Heart left ventricle (tissue), 16 donors: ENCODE results near the gene CSNK2A2. TPM values are rescaled to one million over a fixed set of nuclear protein-coding genes. Genes with fewer than 3 reads are reported as not detected.

ENCODE experiments used
- ATAC-seq, 4 donors: fragments of 200-7000 bp; cut with Tn5 transposase; one replicate each; pipeline ENCODE4 v1.9.1; 2020 to 2022; ENCODE audit warnings: moderate library complexity in 4 of 4, mild to moderate bottlenecking in 3 of 4, moderate number of reproducible peaks in 1 of 4
- DNase-seq, 5 donors: peaks; one replicate each; pipeline ENCODE4 v3.0.0-alpha.2; 2020
- H3K27ac ChIP-seq, 12 donors: fragments of 200-600 bp; sonication (generic) in 4 of 12; one replicate each; pipeline versions ENCODE4 v1.5.0 to v1.8.0; 2016 to 2022; ENCODE audit warnings: mild to moderate bottlenecking in 2 of 12
- H3K27me3 ChIP-seq, 9 donors: fragments of 200-600 bp; sonication (generic) in 2 of 9; one replicate each; pipeline versions ENCODE4 v1.5.1 to v1.8.0; 2016 to 2022; ENCODE audit warnings: mild to moderate bottlenecking in 3 of 9
- H3K36me3 ChIP-seq, 9 donors: fragments of 200-600 bp; sonication (generic) in 2 of 9; one replicate each; pipeline versions ENCODE4 v1.5.0 to v1.8.0; 2018 to 2022; ENCODE audit warnings: mild to moderate bottlenecking in 2 of 9
- H3K4me1 ChIP-seq, 12 donors: fragments of 200-600 bp; sonication (generic) in 4 of 12; one replicate each; pipeline versions ENCODE4 v1.5.0 to v1.8.0; 2016 to 2022; ENCODE audit warnings: mild to moderate bottlenecking in 3 of 12
- H3K4me3 ChIP-seq, 12 donors: fragments of 200-600 bp; sonication (generic) in 4 of 12; one replicate each; pipeline versions ENCODE4 v1.5.0 to v1.8.0; 2017 to 2022; ENCODE audit warnings: mild to moderate bottlenecking in 9 of 12, moderate library complexity in 4 of 12
- H3K9me3 ChIP-seq, 12 donors: fragments of 200-600 bp; sonication (generic) in 4 of 12; one replicate each; pipeline versions ENCODE4 v1.5.0 to v1.8.0; 2016 to 2022; ENCODE audit warnings: mild to moderate bottlenecking in 1 of 12
- CTCF ChIP-seq, 12 donors: fragments of 200-600 bp; sonication (generic) in 4 of 12; IDR thresholded peaks; one replicate each; pipeline versions ENCODE4 v1.5.0 to v1.8.0; 2018 to 2022; ENCODE audit warnings: antibody characterized with exemption in 12 of 12, mild to moderate bottlenecking in 5 of 12
- POLR2A ChIP-seq, 2 donors: fragments of 450-650 bp; IDR thresholded peaks; one replicate each; pipeline ENCODE4 v1.6.1; 2017; ENCODE audit warnings: antibody characterized with exemption in 2 of 2, mild to moderate bottlenecking in 2 of 2, moderate library complexity in 2 of 2
- WGBS, 4 donors: extraction: QIAGEN DNeasy Blood & Tissue Kit in 2 of 4; methylation state at CpG; one replicate each; pipeline versions ENCODE4 v1.1.5 to v1.1.7; 2013 to 2018; 5-methylcytosine and 5-hydroxymethylcytosine counted together
- intact Hi-C, 10 donors: fragments of 100-400 bp; cut with DNase I; formaldehyde crosslinking; loops; one replicate each; pipeline versions ENCODE4 v1.11.1 to v1.14.2; 2022
- long read RNA-seq, 3 donors: library from polyadenylated mRNA; unstranded; transcript quantifications; one replicate each; pipeline ENCODE4 v2.0.0, GENCODE V29; 2020 to 2021
- polyA plus RNA-seq, 2 donors: library from polyadenylated mRNA; stranded (reverse); fragments of 200-250 nt; gene quantifications; one replicate each; pipeline ENCODE4 v1.2.3, GENCODE V29; 2013
- total RNA-seq, 9 donors: library from RNA; depleted of rRNA in 2 of 9; stranded (reverse); fragments of >200 nt in 2 of 9; fragmentation: NEBNext Ultra II Directional in 3 of 9; extraction: Animal tissue kit (Norgen Biotek cat#: 25700) in 3 of 9; gene quantifications; one replicate each; pipeline versions ENCODE4 v1.1.0 to v1.2.4, GENCODE V29; 2016 to 2023
- donor health status: ischemic (EF 13 %, LVEDD 7.1; RV severe dilation, severe dysfunction).
- donor health status: healthy with polysubstance abuse.
- donor health status: DM: no; HTN: yes; CAD: no.
- donor health status: DM: no; HTN: no; CAD: no.
- donor health status: ischemic (EF 25% LVEDD 6.9; RV normal size, moderate dysfunction).
- donor health status: ischemic (EF 25% LVEDD 5.7; RV mildly dilated, moderate dysfunction).
- donor health status: healthy.
- donor health status: DM: yes; HTN: yes; CAD: no.
- donor health status: ischemic (EF 35%, LVEDD 5.7; RV mildly dilated, moderate dysfunction).
- donor health status: nonischemic (EF 11% LVEDD 7.7; RV severe dilation, severe dysfunction).
- donor health status: DM: yes; HTN: yes; CAD: no.
- donor health status: PGD.
- donor health status: ischemic (EF 29% LVEDD 5.4; RV normal size, mild dysfunction).
- donor health status: nonischemic (EF 23%, LVEDD 6.1; RV moderate dilation, normal function).

The CSNK2A2 gene
- 10 to 100 TPM; 25.6 to 48.4 (median 40.0) TPM for total RNA-seq
- 10 to 100 TPM; 20.9 to 30.3 TPM for polyA plus RNA-seq
- long read RNA-seq, donor 1, transcript CSNK2A2-201 (12 exons, 1,701 nt): major isoform, 26 of 38 reads
- long read RNA-seq, donor 1, partial matches to known transcripts: 3 of 38 reads
- long read RNA-seq, donor 1, other reads (novel, unspliced or antisense): 9 of 38 reads
- long read RNA-seq, donor 2, partial matches to known transcripts: 2 of 5 reads
- long read RNA-seq, donor 2, other reads (novel, unspliced or antisense): 2 of 5 reads
- long read RNA-seq, donor 3, transcript CSNK2A2-201 (12 exons, 1,701 nt): major isoform, 30 of 41 reads
- long read RNA-seq, donor 3, partial matches to known transcripts: 4 of 41 reads
- long read RNA-seq, donor 3, other reads (novel, unspliced or antisense): 7 of 41 reads

GRCh38 chr16:58198022-58198683 lies at the start of gene CSNK2A2:
CSNK2A2 (minus strand) TSS chr16:58198106; CDS start chr16:58197736, 370 bp downstream.
- H3K27me3 ChIP-seq: no peaks in the 10 kb centered on the region
- peak; percentile 40 to 96 (median 90) for ATAC-seq
- WGBS, 4 donors: 3 to 9% (median 6%) methylated on average over 18 to 52 of the region's 52 CpGs
- H3K4me3 ChIP-seq: peak within 1 kb of the TSS; percentile 65 to 94 (median 88)
- H3K36me3 ChIP-seq: peaks cover 0 to 34% (median 31%) of the 10 kb centered on the region in 9 donors
- no peak for TF ChIP-seq POLR2A (IDR thresholded peaks at IDR 0.05)
- TF ChIP-seq CTCF (IDR thresholded peaks at IDR 0.05): peak in 10 of 12 donors; percentile 15 to 66 (median 47)
- H3K4me1 ChIP-seq: peaks cover 0 to 35% (median 16%) of the 10 kb centered on the region in 12 donors
- H3K9me3 ChIP-seq: no peaks in the 10 kb centered on the region
- peak within 1 kb of the TSS in 8 of 12 donors; percentile 31 to 76 (median 50) for H3K27ac ChIP-seq
- peak; percentile 76 to 87 (median 81) for DNase-seq
- intact Hi-C loops: loop anchor here in 4 of 10 donors (5.0 to 10.0 kb wide), 5 partner anchors 71 to 287 kb away; partner anchors contain the start of genes MMP15 (in 3 of the 4) and CFAP20 (in 1 of the 4)

DNA sequence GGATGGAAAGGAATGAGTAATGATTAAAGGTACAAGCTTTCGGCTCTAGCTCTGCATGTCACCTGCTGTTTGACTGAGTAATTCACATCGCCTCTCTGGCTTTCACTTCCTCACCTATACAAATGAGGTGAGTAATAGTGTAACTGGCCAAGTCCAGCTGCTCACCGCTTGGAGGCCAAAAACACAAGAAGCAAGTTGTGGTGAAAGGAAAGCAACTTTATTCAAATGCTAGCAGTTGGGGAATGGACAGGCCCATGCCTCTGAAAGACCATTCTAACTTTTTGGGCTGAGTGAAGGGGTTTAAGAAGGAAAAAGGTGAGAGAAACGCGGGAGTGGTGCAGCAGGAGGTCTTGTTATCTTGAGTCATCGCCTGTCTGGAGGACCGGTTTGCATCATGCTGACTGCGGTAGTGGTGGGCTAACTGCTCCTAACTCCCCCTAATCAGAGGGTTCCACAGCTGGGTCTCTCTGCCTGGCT lies 45.7 kb upstream of the CSNK2A2 start:
- Histone ChIP-seq H3K4me1 (no peaks in the 10 kb centered on the region), H3K4me3 (no peak overlapping the region), H3K9me3 (no peaks in the 10 kb centered on the region), H3K27ac (no peak overlapping the region), H3K36me3 (no peaks in the 10 kb centered on the region), H3K27me3 (peaks cover 0 to 27% (median 0%) of the 10 kb centered on the region in 9 donors)
- intact Hi-C loops: no loop called here
- no peak for ATAC-seq
- TF ChIP-seq CTCF (IDR thresholded peaks at IDR 0.05): no peak
- TF ChIP-seq POLR2A (IDR thresholded peaks at IDR 0.05): no peak
- DNase-seq: no peak
- WGBS, 4 donors: 49 to 57% (median 55%) methylated on average over 8 of the region's 8 CpGs

DNA sequence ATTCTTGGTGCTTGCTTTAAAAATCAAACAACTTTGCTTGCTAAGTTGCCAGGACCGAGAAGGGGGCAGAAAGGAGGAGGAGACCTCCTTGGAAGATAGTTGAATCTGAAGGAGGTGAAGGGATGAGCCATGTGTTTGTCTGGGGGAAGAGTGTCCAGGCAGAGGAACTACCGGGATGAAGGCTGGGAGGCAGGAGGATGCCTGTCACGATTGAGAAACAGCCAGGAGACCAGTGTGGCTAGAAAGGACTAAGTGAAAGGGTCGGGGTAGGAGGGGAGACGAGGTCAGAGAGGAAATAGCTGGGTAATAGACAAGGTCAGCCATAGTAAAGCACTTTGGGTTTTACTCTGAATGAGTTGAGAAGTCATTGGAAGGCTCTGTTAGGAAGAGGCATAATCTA lies 38.9 kb upstream of the CSNK2A2 start:
- WGBS, 4 donors: 12 to 24% (median 16%) methylated on average over 5 of the region's 5 CpGs
- Histone ChIP-seq H3K27ac (no peak overlapping the region), H3K4me3 (peak overlapping the region in 3 of 12 donors; percentile 44 to 48 (median 46)), H3K36me3 (no peaks in the 10 kb centered on the region), H3K9me3 (no peaks in the 10 kb centered on the region), H3K4me1 (peaks cover 0 to 8% (median 0%) of the 10 kb centered on the region in 12 donors), H3K27me3 (peaks cover 0 to 24% (median 0%) of the 10 kb centered on the region in 9 donors)
- no peak for TF ChIP-seq POLR2A (IDR thresholded peaks at IDR 0.05)
- no peak for TF ChIP-seq CTCF (IDR thresholded peaks at IDR 0.05)
- DNase-seq (no peak), ATAC-seq (peak in 1 of 4 donors; percentile 14)
- intact Hi-C loops: no loop called here
